Choroid plexus epithelial cell (primary cell): ENCODE measurements around the gene SSBP1.

Experiments used
- DNase-seq: peaks from one replicate; pipeline ENCODE4 v3.0.0-alpha.2; 2010; ENCODE audit warnings: low read depth
- H3K4me3 ChIP-seq: 2 replicates; pipeline ENCODE4 v1.5.1; 2011; ENCODE audit warnings: low read depth, mild to moderate bottlenecking, control low read depth, low read length, moderate library complexity
- TF ChIP-seq, protein P1 (sequence below): conservative IDR thresholded peaks from 2 replicates; pipeline ENCODE4 v1.5.1; 2011; ENCODE audit warnings: low read depth, mild to moderate bottlenecking, control low read depth, inconsistent platforms, low read length, moderate library complexity

Gene SSBP1

DNA sequence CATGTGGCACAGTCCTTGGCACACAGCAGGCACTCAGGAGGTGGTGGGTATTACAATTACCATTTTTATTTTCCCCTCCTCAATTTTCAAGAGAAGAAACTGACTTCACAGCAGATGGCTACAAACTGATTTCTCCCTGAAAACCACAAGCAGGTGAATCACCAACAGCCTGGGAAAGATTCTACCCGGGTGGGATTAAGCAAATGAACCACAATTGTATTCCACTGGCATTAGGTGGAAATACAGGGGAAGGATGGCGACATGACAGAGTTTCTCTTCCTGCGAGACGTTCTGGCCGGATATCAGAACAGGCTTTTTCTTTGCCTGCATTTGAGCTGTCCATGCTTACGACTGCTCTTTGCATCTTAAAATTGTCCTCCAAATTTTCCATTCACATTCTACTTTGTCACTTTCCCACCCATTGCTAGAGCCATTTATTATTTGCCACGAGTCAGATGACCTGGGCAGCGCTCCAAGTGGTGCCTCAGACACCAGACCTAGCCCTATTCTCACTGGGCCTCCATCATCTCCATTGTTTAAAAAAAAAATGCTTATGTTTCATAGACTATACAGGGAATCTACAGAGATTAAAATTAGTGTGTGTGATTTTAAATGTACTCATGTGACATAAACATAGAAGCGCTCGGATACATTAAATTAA lies 40.8 kb upstream of the SSBP1 start:
- TF ChIP-seq, protein P1, sequence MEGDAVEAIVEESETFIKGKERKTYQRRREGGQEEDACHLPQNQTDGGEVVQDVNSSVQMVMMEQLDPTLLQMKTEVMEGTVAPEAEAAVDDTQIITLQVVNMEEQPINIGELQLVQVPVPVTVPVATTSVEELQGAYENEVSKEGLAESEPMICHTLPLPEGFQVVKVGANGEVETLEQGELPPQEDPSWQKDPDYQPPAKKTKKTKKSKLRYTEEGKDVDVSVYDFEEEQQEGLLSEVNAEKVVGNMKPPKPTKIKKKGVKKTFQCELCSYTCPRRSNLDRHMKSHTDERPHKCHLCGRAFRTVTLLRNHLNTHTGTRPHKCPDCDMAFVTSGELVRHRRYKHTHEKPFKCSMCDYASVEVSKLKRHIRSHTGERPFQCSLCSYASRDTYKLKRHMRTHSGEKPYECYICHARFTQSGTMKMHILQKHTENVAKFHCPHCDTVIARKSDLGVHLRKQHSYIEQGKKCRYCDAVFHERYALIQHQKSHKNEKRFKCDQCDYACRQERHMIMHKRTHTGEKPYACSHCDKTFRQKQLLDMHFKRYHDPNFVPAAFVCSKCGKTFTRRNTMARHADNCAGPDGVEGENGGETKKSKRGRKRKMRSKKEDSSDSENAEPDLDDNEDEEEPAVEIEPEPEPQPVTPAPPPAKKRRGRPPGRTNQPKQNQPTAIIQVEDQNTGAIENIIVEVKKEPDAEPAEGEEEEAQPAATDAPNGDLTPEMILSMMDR: no peak
- H3K4me3 ChIP-seq: no peak overlapping the region
- peak; percentile 8 for DNase-seq

DNA sequence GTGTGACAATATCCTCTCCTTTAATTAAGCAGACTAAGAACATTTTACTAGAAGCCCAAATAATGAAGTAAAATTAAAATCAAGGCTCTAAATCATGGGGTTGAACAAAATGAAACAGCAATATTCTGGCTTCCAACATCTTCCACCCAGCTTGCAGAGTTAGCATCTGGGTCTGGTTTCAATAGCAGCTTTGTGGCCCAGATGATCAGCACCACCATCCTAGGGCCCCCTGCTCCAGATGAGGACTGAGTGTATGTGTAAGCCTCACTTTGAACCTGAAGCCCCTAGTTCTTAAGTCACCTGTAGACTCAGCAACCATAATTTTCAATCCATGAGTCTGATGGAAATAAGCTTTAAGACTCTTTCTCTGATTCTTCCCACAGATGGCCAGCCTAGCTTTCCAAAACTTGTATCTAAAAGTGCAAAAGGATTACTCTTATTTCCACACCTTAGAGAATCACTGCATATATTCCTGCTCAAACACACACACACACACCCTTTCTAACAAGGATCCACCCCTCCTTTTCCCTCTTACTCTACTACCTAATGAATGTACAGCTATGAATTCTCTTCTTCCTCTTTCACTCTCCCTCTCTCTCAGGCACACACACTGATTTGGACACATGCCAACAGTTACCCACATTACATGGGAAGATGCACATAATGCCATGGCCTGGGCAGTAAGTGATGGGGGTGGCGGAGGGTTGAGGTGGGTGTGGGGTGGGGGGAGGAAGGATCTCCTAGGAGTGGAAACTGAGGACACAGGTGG lies 39.7 kb upstream of the SSBP1 start:
- no peak for DNase-seq
- TF ChIP-seq, protein P1: no peak
- H3K4me3 ChIP-seq: no peak overlapping the region

DNA sequence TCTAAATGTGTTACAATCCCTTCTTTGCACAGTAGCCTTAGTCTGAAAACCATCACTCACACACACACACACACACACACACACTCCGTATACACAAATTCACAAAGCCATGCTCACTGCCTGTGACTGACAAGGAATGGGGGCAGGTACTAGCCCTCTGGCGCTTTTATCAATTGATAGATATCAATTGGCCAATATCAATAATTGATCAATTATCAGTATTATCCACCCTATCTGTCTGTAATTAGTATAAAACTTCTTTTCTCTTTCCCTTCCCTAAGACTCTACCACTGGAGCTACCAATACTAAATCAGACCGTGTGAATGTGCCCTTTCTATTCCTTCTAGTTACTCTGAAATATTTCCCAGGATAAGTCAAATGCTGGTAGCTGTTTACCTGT lies 38.3 kb upstream of the SSBP1 start:
- TF ChIP-seq, protein P1: no peak
- H3K4me3 ChIP-seq: no peak overlapping the region
- no peak for DNase-seq

DNA sequence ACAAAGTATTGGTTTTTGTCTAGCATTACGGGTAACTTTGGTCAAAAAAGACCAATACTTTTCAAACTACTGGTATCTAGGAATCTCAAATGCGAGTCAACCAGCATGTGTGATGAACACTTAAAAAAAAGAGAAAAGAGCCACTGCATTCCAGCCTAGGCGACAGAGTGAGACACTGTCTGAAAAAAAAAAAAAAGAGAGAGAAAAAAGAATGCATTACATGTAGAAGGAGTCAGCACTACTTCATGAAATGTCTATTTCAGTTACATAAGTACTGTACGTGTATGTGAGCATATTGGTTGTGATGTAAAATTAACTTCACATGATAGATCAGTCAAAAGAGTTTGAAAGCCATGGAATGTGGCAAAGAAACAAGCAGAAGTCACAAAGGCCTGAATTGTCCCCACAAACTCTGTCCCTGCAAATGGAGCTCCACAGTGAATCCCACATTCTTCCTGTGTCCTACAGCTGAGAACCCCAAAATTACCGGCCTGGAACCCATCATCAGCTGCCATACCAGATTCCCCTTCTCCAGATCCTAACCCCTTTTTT lies 37.8 kb upstream of the SSBP1 start:
- DNase-seq: peak; percentile 5
- TF ChIP-seq, protein P1: no peak
- H3K4me3 ChIP-seq: peak overlapping the region; percentile 68

DNA sequence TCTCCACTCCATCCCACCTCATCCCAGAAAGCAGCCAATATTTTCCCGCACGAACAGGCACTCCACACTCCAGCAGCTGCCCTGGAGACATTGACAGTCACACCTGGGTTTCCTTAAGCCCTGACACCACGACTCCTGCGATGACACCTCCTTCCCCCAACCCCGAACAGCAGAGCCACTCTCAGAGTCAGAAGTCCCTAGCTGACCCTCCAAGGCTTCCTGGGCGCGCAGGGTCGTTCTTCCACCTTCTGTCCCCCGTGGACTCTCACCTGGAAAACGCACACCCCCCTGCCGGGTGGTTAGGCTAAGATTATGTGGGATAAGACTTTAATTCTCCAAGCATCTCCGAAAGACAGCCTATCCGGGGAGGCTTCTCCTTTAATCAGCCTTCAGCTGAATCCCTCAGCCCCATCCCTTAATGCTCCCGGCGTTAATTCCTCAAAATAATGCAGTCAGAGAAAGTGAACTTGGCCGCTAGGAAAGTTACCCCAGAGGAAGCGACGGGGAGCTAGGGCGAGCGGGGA lies 37.2 kb upstream of the SSBP1 start:
- peak; percentile 27 for DNase-seq
- H3K4me3 ChIP-seq: peak overlapping the region; percentile 68

DNA sequence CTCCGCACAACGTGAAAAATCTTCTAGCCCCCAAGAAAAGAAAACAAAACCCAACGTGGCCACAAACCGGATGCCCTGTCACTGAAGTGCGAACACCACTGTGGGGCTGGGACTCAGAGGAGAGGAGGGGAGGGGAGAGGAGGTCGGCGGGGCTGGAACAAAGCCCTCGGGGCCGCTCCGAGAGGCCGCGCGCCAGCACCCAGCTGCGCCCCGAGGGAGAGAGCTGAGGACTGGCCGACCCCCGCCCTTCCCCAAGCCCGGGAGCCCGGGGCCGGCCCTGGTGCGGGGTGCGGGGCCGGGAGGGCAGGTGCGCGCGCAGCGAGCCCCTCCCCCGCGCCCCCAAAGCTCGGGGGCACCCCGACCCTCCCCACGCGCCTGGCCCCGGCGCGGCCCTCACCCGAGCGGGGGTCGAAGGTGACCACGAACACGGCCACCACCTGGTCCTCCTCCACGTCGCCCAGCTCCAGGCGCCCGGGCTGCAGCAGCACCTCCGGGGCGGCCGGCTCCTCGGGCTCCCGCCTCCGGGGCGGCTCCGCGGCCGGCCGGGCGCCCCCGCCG lies 36.6 kb upstream of the SSBP1 start:
- peak overlapping the region; percentile 68 for H3K4me3 ChIP-seq
- peak; percentile 16 for DNase-seq
- TF ChIP-seq, protein P1: no peak

More for the DNA sequence above, 37.2 kb upstream of the SSBP1 start:
- TF ChIP-seq, protein P1: no peak
